ENCODE measurements around the gene P2RX7. TPM values are rescaled to one million over a fixed set of nuclear protein-coding genes. Genes with fewer than 3 reads are reported as not detected.

P2RX7 gene
- total RNA-seq, 3 donors from 2014 or later: 1.0 to 10.9 (median 1.4) TPM

GRCh38 chr12:121233628-121234020, 100.9 kb downstream of the P2RX7 start:
- Histone ChIP-seq H3K4me3 (no peak overlapping the region), H3K36me3 (ENCODE audit: low read depth) (no peaks in the 10 kb centered on the region), H3K9me3 (no peaks in the 10 kb centered on the region), H3K4me1 (ENCODE audit: low read depth) (peaks cover 7% of the 10 kb centered on the region)
- DNase-seq: peak in 1 of 3 donors; percentile 25
- ATAC-seq: no peak
- intact Hi-C loops (cut with DNase I, micrococcal nuclease): no loop called here
- no peak for TF ChIP-seq CTCF (IDR thresholded peaks at IDR 0.05)

GRCh38 chr12:121236776-121237175, 104.1 kb downstream of the P2RX7 start:
- Histone ChIP-seq H3K9me3 (no peaks in the 10 kb centered on the region), H3K4me1 (ENCODE audit: low read depth) (peaks cover 3% of the 10 kb centered on the region), H3K4me3 (no peak overlapping the region), H3K36me3 (ENCODE audit: low read depth) (no peaks in the 10 kb centered on the region)
- DNase-seq (no peak), ATAC-seq (no peak)
- intact Hi-C loops (cut with DNase I, micrococcal nuclease): no loop called here
- no peak for TF ChIP-seq CTCF (IDR thresholded peaks at IDR 0.05)

GRCh38 chr12:121237415-121237814, 104.7 kb downstream of the P2RX7 start:
- Histone ChIP-seq H3K9me3 (no peaks in the 10 kb centered on the region), H3K4me3 (no peak overlapping the region), H3K36me3 (ENCODE audit: low read depth) (no peaks in the 10 kb centered on the region), H3K4me1 (ENCODE audit: low read depth) (peaks cover 3% of the 10 kb centered on the region)
- intact Hi-C loops (cut with DNase I, micrococcal nuclease): no loop called here
- no peak for DNase-seq
- no peak for ATAC-seq
- TF ChIP-seq CTCF (IDR thresholded peaks at IDR 0.05): no peak

Other genes with a start within 250 kb of the P2RX7 start
- 10 to 100 TPM; 51.8 to 72.1 (median 65.6) TPM for gene SPPL3, start 228.5 kb upstream of the P2RX7 start, total RNA-seq
- gene HNF1A, start 154.3 kb upstream of the P2RX7 start, total RNA-seq: 10 to 100 TPM in 2 of 3 donors, 1 to 10 TPM in 1; 6.5 to 22.6 (median 14.4) TPM
- 10 to 100 TPM in 2 of 3 donors, 1 to 10 TPM in 1; 7.6 to 22.7 (median 11.9) TPM for gene C12orf43, start 116.4 kb upstream of the P2RX7 start, total RNA-seq
- gene OASL, start 93.6 kb upstream of the P2RX7 start, total RNA-seq: 10 to 100 TPM in 2 of 3 donors, 1 to 10 TPM in 1; 3.7 to 32.4 (median 10.2) TPM
- gene P2RX4, start 77.3 kb downstream of the P2RX7 start, total RNA-seq: 100 to 1,000 TPM in 2 of 3 donors, 10 to 100 TPM in 1; 83.6 to 194 (median 132) TPM
- 10 to 100 TPM; 44.0 to 57.1 (median 47.3) TPM for gene CAMKK2, start 163.8 kb downstream of the P2RX7 start, total RNA-seq
- gene ANAPC5, start 219.5 kb downstream of the P2RX7 start, total RNA-seq: 10 to 100 TPM; 89.8 to 98.1 (median 93.8) TPM